Neural progenitor cell (in vitro differentiated cells): ENCODE data around the gene WASHC4. TPM values are rescaled to one million over a fixed set of nuclear protein-coding genes. Genes with fewer than 3 reads are reported as not detected.
A peak's percentile ranks its signal among the peaks of the same experiment; 100 is the strongest.

Source experiments
- DNase-seq: peaks from one replicate; pipeline ENCODE4 v3.0.0-alpha.2; 2016; ENCODE audit warnings: low spot score
- H2AFZ ChIP-seq: fragments of 200-600 bp; sonication (generic); replicated peaks from 2 replicates; pipeline ENCODE4 v1.6.1; 2016; ENCODE audit warnings: antibody characterized with exemption
- H3F3A ChIP-seq: fragments of 200-600 bp; sonication (generic); 2 replicates; pipeline ENCODE4 v1.6.1; 2016; ENCODE audit warnings: antibody characterized with exemption, low read depth
- H3K27ac ChIP-seq: fragments of 200-600 bp; sonication (generic); 2 replicates; pipeline ENCODE4 v1.5.1; 2016; ENCODE audit warnings: mild to moderate bottlenecking
- H3K27me3 ChIP-seq: fragments of 200-600 bp; sonication (generic); 2 replicates; pipeline ENCODE4 v1.6.1; 2016; ENCODE audit warnings: mild to moderate bottlenecking, moderate library complexity
- H3K36me3 ChIP-seq: fragments of 200-600 bp; sonication (generic); 2 replicates; pipeline ENCODE4 v1.5.1; 2016
- H3K4me1 ChIP-seq: fragments of 200-600 bp; sonication (generic); 2 replicates; pipeline ENCODE4 v1.6.1; 2016; ENCODE audit warnings: mixed run types
- H3K4me2 ChIP-seq: fragments of 200-600 bp; sonication (generic); 2 replicates; pipeline ENCODE4 v1.6.1; 2016
- H3K4me3 ChIP-seq: fragments of 200-600 bp; sonication (generic); 2 replicates; pipeline ENCODE4 v1.5.1; 2016
- H3K79me2 ChIP-seq: fragments of 200-600 bp; sonication (generic); 2 replicates; pipeline ENCODE4 v1.6.1; 2016; ENCODE audit warnings: low read depth
- H3K9ac ChIP-seq: fragments of 200-600 bp; sonication (generic); 2 replicates; pipeline ENCODE4 v1.6.1; 2016
- H3K9me3 ChIP-seq: fragments of 200-600 bp; sonication (generic); 2 replicates; pipeline ENCODE4 v1.5.1; 2016; ENCODE audit warnings: low read depth
- H4K20me1 ChIP-seq: fragments of 200-600 bp; sonication (generic); 2 replicates; pipeline ENCODE4 v1.6.1; 2016; ENCODE audit warnings: low read depth
- H3K27ac Mint-ChIP-seq: 3 replicates; pipeline ENCODE4 v1.8.0; 2021; ENCODE audit warnings: mixed read lengths
- H3K27me3 Mint-ChIP-seq: 2 replicates; pipeline ENCODE4 v1.8.0; 2022; ENCODE audit warnings: low read depth, mild to moderate bottlenecking, inconsistent platforms, moderate library complexity, mixed read lengths; ENCODE audit not compliant: insufficient read depth
- H3K36me3 Mint-ChIP-seq: 3 replicates; pipeline ENCODE4 v1.8.0; 2021; ENCODE audit warnings: mixed read lengths
- H3K4me1 Mint-ChIP-seq: 3 replicates; pipeline ENCODE4 v1.8.0; 2021; ENCODE audit warnings: mixed read lengths
- H3K4me3 Mint-ChIP-seq: 3 replicates; pipeline ENCODE4 v1.8.0; 2021; ENCODE audit warnings: mild to moderate bottlenecking, moderate library complexity, mixed read lengths
- H3K9me3 Mint-ChIP-seq: 3 replicates; pipeline ENCODE4 v1.8.0; 2020; ENCODE audit warnings: mixed read lengths
- CTCF ChIP-seq: fragments of 200-600 bp; sonication (generic); IDR thresholded peaks from 2 replicates; pipeline ENCODE4 v1.5.1; 2017; ENCODE audit warnings: antibody characterized with exemption, mild to moderate bottlenecking
- EZH2 ChIP-seq: fragments of 200-600 bp; sonication (generic); IDR thresholded peaks from 2 replicates; pipeline ENCODE4 v1.6.1; 2017; ENCODE audit warnings: antibody characterized with exemption, mild to moderate bottlenecking, moderate library complexity
- EZH2phosphoT487 ChIP-seq: fragments of 200-600 bp; sonication (generic); IDR thresholded peaks from 2 replicates; pipeline ENCODE4 v1.6.1; 2017; ENCODE audit warnings: antibody characterized with exemption
- total RNA-seq: library from RNA; depleted of rRNA; stranded (reverse); fragments of >200 nt; gene quantifications from 2 replicates; pipeline ENCODE4 v1.2.3, GENCODE V29; 2015; ENCODE audit warnings: low replicate concordance

WASHC4 gene
- total RNA-seq, 1 donor from 2014 or later, result 81.1 TPM

DNA sequence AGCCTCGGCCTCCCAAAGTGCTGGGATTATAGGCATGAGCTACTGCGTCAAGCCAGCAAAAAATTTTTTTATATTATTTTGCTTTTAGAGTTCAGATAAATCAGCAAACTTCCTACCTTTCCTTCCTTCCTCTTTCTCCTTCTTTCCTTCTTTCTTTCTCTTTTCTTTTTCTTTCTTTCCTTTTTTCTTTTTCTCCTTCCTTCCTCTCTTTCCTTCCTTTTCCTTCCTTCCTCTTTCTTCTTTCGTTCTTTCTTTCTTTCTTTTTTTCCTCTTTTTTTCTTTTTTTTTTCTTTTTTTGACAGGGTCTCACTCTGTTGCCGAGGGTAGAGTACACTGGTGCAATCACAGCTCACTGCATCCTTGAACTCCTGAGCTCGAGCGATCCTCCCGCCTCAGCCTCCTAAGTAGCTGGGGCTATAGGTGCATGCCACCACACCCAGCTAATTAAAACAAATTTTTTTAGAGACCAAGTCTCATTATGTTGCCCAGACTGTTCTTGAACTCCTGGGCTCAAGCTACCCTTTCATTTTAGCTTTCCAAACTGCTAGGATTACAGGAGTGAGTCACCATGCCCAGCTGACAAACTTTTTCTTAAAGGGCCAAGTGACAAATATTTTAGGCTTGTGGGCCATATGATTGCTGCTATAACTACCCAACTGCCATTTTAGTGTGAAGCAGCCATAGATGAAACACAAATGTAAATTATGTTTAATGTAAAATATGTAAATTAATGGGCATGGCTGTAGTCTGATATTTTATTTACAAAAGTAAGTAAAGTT is 7.1 kb upstream of the WASHC4 start:
- Mint-ChIP-seq H3K27me3 (peaks cover 2% of the 10 kb centered on the region), H3K9me3 (peaks cover 17% of the 10 kb centered on the region), H3K36me3 (no peaks in the 10 kb centered on the region), H3K4me3 (no peak overlapping the region), H3K27ac (no peak overlapping the region), H3K4me1 (no peaks in the 10 kb centered on the region)
- no peak for DNase-seq
- H3K27ac ChIP-seq, result no peak overlapping the region
- H3K4me2 ChIP-seq, result no peak overlapping the region
- H3K27me3 ChIP-seq, result no peaks in the 10 kb centered on the region
- H3K4me1 ChIP-seq, result no peaks in the 10 kb centered on the region
- no peaks in the 10 kb centered on the region for H4K20me1 ChIP-seq
- no peak overlapping the region for H2AFZ ChIP-seq
- H3K9ac ChIP-seq, result no peak overlapping the region
- TF ChIP-seq EZH2 (no peak), EZH2phosphoT487 (no peak), CTCF (no peak)
- no peaks in the 10 kb centered on the region for H3K79me2 ChIP-seq
- no peaks in the 10 kb centered on the region for H3K36me3 ChIP-seq
- H3K4me3 ChIP-seq, result no peak overlapping the region
- H3F3A ChIP-seq, result no peaks in the 10 kb centered on the region
- peaks cover 3% of the 10 kb centered on the region for H3K9me3 ChIP-seq

GRCh38 chr12:105100998-105101397 is 6.5 kb upstream of the WASHC4 start:
- no peaks in the 10 kb centered on the region for H3K4me1 ChIP-seq
- H3K36me3 ChIP-seq, result no peaks in the 10 kb centered on the region
- Mint-ChIP-seq H3K36me3 (no peaks in the 10 kb centered on the region), H3K27ac (no peak overlapping the region), H3K4me3 (no peak overlapping the region), H3K4me1 (no peaks in the 10 kb centered on the region), H3K9me3 (peaks cover 14% of the 10 kb centered on the region), H3K27me3 (peaks cover 2% of the 10 kb centered on the region)
- H4K20me1 ChIP-seq, result no peaks in the 10 kb centered on the region
- H3K4me3 ChIP-seq, result no peak overlapping the region
- no peak overlapping the region for H3K9ac ChIP-seq
- no peak overlapping the region for H2AFZ ChIP-seq
- TF ChIP-seq CTCF (peak; percentile 12), EZH2phosphoT487 (no peak), EZH2 (no peak)
- H3K27ac ChIP-seq, result no peak overlapping the region
- DNase-seq, result no peak
- no peaks in the 10 kb centered on the region for H3F3A ChIP-seq
- no peak overlapping the region for H3K4me2 ChIP-seq
- H3K27me3 ChIP-seq, result peaks cover 2% of the 10 kb centered on the region
- no peaks in the 10 kb centered on the region for H3K79me2 ChIP-seq
- peaks cover 3% of the 10 kb centered on the region for H3K9me3 ChIP-seq

GRCh38 chr12:105102673-105103072 is 4.9 kb upstream of the WASHC4 start:
- peaks cover 7% of the 10 kb centered on the region for H3K4me1 ChIP-seq
- H2AFZ ChIP-seq, result no peak overlapping the region
- peaks cover under 1% of the 10 kb centered on the region for H3F3A ChIP-seq
- no peaks in the 10 kb centered on the region for H4K20me1 ChIP-seq
- DNase-seq, result no peak
- Mint-ChIP-seq H3K36me3 (no peaks in the 10 kb centered on the region), H3K27ac (no peak overlapping the region), H3K9me3 (peaks cover 4% of the 10 kb centered on the region), H3K4me1 (peaks cover 9% of the 10 kb centered on the region), H3K27me3 (peaks cover 7% of the 10 kb centered on the region), H3K4me3 (no peak overlapping the region)
- peaks cover 13% of the 10 kb centered on the region for H3K27me3 ChIP-seq
- no peaks in the 10 kb centered on the region for H3K79me2 ChIP-seq
- no peaks in the 10 kb centered on the region for H3K9me3 ChIP-seq
- H3K27ac ChIP-seq, result no peak overlapping the region
- H3K36me3 ChIP-seq, result no peaks in the 10 kb centered on the region
- H3K4me2 ChIP-seq, result no peak overlapping the region
- TF ChIP-seq EZH2phosphoT487, result no peak
- no peak for TF ChIP-seq CTCF
- TF ChIP-seq EZH2, result no peak
- H3K4me3 ChIP-seq, result no peak overlapping the region
- no peak overlapping the region for H3K9ac ChIP-seq
